ENCODE results near the gene NCK1.

DNA sequence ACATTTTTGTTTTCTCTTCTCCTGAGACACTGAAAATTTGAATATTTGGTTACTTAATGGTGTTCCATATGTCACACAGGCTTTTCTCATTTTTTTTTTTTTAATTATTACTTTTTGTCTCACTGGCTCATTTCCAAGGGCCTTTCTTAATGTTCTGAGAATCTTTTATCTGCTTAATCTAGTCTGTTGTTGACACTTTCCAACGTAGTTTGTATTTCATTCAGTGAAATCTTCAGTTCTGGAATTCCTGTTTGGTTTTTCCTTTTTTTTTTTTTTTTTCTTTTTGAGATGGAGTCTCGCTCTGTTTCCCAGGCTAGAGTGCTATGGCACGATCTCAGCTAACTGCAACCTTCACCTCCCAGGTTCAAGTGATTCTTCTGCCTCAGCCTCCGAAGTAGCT is 42.7 kb downstream of the NCK1 start:
- TF ChIP-seq POLR2A (IDR thresholded peaks at IDR 0.05; ENCODE audit: low read depth, low read length) = no peak
- TF ChIP-seq, protein P1, sequence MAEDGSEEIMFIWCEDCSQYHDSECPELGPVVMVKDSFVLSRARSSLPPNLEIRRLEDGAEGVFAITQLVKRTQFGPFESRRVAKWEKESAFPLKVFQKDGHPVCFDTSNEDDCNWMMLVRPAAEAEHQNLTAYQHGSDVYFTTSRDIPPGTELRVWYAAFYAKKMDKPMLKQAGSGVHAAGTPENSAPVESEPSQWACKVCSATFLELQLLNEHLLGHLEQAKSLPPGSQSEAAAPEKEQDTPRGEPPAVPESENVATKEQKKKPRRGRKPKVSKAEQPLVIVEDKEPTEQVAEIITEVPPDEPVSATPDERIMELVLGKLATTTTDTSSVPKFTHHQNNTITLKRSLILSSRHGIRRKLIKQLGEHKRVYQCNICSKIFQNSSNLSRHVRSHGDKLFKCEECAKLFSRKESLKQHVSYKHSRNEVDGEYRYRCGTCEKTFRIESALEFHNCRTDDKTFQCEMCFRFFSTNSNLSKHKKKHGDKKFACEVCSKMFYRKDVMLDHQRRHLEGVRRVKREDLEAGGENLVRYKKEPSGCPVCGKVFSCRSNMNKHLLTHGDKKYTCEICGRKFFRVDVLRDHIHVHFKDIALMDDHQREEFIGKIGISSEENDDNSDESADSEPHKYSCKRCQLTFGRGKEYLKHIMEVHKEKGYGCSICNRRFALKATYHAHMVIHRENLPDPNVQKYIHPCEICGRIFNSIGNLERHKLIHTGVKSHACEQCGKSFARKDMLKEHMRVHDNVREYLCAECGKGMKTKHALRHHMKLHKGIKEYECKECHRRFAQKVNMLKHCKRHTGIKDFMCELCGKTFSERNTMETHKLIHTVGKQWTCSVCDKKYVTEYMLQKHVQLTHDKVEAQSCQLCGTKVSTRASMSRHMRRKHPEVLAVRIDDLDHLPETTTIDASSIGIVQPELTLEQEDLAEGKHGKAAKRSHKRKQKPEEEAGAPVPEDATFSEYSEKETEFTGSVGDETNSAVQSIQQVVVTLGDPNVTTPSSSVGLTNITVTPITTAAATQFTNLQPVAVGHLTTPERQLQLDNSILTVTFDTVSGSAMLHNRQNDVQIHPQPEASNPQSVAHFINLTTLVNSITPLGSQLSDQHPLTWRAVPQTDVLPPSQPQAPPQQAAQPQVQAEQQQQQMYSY (CRISPR knock-in tag; IDR thresholded peaks at IDR 0.05) = no peak
- TF ChIP-seq SIN3A (IDR thresholded peaks at IDR 0.05; ENCODE audit: low read depth, low read length) = no peak
- no peak for TF ChIP-seq CHD2 (IDR thresholded peaks at IDR 0.05; ENCODE audit: borderline replicate concordance, low read depth, low read length)
- no peak for TF ChIP-seq CEBPB (IDR thresholded peaks at IDR 0.05; ENCODE audit: borderline replicate concordance in 1 of 2, low read depth in 2 of 2, low read length in 2 of 2)
- TF ChIP-seq ZNF217 (IDR thresholded peaks at IDR 0.05) = no peak
- TF ChIP-seq MXI1 (IDR thresholded peaks at IDR 0.05; ENCODE audit: low read depth, low read length) = no peak

Measured in GM12878 (cell line).